ENCODE data around the gene RAB25. TPM values are rescaled to one million over a fixed set of nuclear protein-coding genes. Genes with fewer than 3 reads are reported as not detected.

RAB25 gene
- total RNA-seq, 1 experiment from 2014 or later, result 141 TPM

DNA sequence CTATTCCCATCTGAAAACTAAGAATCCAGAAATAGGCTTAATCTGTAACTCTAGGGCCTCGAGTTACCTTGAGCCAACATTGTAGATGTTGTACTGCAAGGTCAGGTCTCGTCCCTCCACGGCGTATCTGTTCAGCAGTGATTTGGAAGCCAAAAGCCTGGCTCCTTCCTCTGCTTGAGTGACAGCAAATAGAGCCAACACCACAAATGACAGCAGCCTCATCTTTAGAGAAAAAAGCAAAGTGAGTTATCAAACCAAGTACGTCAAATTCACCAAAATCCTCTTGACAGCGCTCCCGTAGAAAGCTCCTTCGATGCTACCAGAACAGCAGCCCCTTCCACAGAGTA, 41.0 kb upstream of the RAB25 start:
- intact Hi-C loops (cut with micrococcal nuclease; ENCODE audit: unreplicated experiment), result loop anchor here (1.0 kb wide), 1 partner anchor 41 kb away; no protein-coding TSS in a partner anchor
- Mint-ChIP-seq H3K27me3 (ENCODE audit: insufficient read depth, unreplicated experiment) (no peaks in the 10 kb centered on the region), H3K27ac (ENCODE audit: unreplicated experiment) (peak overlapping the region; percentile 77), H3K9me3 (ENCODE audit: unreplicated experiment) (no peaks in the 10 kb centered on the region), H3K4me3 (ENCODE audit: unreplicated experiment) (peak overlapping the region; percentile 97), H3K36me3 (ENCODE audit: insufficient read depth, unreplicated experiment) (peaks cover 43% of the 10 kb centered on the region), H3K4me1 (ENCODE audit: low read depth, unreplicated experiment) (peaks cover 14% of the 10 kb centered on the region)
- no peak for DNase-seq
- Histone ChIP-seq H3K4me1 (peaks cover 8% of the 10 kb centered on the region; the same call in 1 of the 2 replicates), H3K36me3 (ENCODE audit: control insufficient read depth, insufficient read depth, low read length) (peaks cover 3% of the 10 kb centered on the region; the same call in 1 of the 2 replicates), H3K27me3 (replicated peaks; ENCODE audit: control insufficient read depth, insufficient read depth, low read length) (no peaks in the 10 kb centered on the region), H3K9me3 (no peaks in the 10 kb centered on the region), H3K4me3 (ENCODE audit: low read depth, low read length) (peak overlapping the region; percentile 95)
- ChIA-PET CTCF (interaction anchor here (0.7 kb wide), 2 partner anchors 16 to 44 kb away, joined by 3 read pairs; no protein-coding TSS in a partner anchor), POLR2A (no interaction called here)
- TF ChIP-seq, protein P1, sequence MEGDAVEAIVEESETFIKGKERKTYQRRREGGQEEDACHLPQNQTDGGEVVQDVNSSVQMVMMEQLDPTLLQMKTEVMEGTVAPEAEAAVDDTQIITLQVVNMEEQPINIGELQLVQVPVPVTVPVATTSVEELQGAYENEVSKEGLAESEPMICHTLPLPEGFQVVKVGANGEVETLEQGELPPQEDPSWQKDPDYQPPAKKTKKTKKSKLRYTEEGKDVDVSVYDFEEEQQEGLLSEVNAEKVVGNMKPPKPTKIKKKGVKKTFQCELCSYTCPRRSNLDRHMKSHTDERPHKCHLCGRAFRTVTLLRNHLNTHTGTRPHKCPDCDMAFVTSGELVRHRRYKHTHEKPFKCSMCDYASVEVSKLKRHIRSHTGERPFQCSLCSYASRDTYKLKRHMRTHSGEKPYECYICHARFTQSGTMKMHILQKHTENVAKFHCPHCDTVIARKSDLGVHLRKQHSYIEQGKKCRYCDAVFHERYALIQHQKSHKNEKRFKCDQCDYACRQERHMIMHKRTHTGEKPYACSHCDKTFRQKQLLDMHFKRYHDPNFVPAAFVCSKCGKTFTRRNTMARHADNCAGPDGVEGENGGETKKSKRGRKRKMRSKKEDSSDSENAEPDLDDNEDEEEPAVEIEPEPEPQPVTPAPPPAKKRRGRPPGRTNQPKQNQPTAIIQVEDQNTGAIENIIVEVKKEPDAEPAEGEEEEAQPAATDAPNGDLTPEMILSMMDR (IDR thresholded peaks at IDR 0.05; ENCODE audit: insufficient read depth in 1 of 2, low read depth in 1 of 2, low read length in 1 of 2, severe bottlenecking in 1 of 2, unreplicated experiment in 1 of 2), result no peak
- TSS peak; percentile 69 for BruUV-seq (replicated peaks)

DNA sequence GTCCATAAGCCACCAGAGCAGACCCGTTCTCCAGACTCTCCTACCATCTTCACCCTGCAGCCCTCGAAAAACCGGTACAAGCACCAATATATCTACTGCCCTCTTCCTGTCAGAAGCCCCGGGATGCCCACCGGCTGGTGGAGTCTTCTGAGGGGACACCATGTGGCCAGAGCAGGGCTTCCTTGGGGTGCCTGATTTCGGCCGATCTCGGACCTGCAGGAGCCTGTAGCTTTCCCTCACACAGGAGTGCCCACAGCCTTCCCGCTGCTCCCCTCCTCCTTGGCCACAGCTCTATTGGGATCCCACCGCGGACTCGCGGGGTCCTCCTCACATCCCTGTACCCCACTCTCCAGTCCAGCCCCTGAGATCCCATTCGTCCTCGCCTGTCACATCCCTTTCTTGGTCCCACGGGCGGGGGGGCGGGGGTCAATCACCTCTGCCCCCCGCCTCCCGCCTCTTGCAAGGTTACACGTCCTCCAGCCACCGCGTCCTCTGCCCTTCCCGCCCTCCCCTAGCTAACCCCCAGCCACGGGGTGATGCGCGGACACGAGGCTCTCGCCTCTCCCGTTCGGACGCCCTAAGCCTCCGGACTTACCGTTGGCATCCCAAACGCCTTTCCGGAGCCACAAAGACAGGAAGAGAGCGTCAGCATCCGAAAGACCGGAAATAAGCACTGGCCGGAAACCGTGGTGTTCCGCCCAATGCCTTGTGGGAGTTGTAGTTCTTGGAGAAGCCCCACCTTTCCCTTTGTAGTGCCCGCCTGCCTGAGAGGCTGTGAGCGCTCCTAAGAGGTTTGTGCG, 40.5 kb upstream of the RAB25 start, which contains the start of gene SSR2:
Gene SSR2 (minus strand): TSS at position 659 of the 800 bp plus-strand sequence. CDS start 784 bp downstream, outside the sequence.
- Histone ChIP-seq H3K27me3 (replicated peaks; ENCODE audit: control insufficient read depth, insufficient read depth, low read length) (no peaks in the 10 kb centered on the region), H3K4me1 (peaks cover 12% of the 10 kb centered on the region; the same call in 1 of the 2 replicates), H3K4me3 (ENCODE audit: low read depth, low read length) (peak within 1 kb of the TSS; percentile 95), H3K9me3 (no peaks in the 10 kb centered on the region), H3K36me3 (ENCODE audit: control insufficient read depth, insufficient read depth, low read length) (peaks cover 3% of the 10 kb centered on the region; the same call in 1 of the 2 replicates)
- Mint-ChIP-seq H3K27ac (ENCODE audit: unreplicated experiment) (peak within 1 kb of the TSS; percentile 77), H3K4me1 (ENCODE audit: low read depth, unreplicated experiment) (peaks cover 14% of the 10 kb centered on the region), H3K27me3 (ENCODE audit: insufficient read depth, unreplicated experiment) (no peaks in the 10 kb centered on the region), H3K36me3 (ENCODE audit: insufficient read depth, unreplicated experiment) (peaks cover 40% of the 10 kb centered on the region), H3K4me3 (ENCODE audit: unreplicated experiment) (peak within 1 kb of the TSS; percentile 97), H3K9me3 (ENCODE audit: unreplicated experiment) (no peaks in the 10 kb centered on the region)
- intact Hi-C loops (cut with micrococcal nuclease; ENCODE audit: unreplicated experiment), result loop anchor here (1.0 kb wide), 2 partner anchors 34 to 41 kb away; partner anchors contain the start of gene LAMTOR2
- peak; percentile 88 to 90 for DNase-seq
- POLR2A ChIA-PET, result no interaction called here
- BruUV-seq (replicated peaks), result no TSS peak
- CTCF ChIA-PET, result interaction anchor here (0.7 to 1.1 kb wide), 4 partner anchors 12 to 110 kb away, joined by 3 to 10 read pairs (median 3); no protein-coding TSS in a partner anchor
- TF ChIP-seq, protein P1 (IDR thresholded peaks at IDR 0.05; ENCODE audit: insufficient read depth in 1 of 2, low read depth in 1 of 2, low read length in 1 of 2, severe bottlenecking in 1 of 2, unreplicated experiment in 1 of 2), result no peak

DNA sequence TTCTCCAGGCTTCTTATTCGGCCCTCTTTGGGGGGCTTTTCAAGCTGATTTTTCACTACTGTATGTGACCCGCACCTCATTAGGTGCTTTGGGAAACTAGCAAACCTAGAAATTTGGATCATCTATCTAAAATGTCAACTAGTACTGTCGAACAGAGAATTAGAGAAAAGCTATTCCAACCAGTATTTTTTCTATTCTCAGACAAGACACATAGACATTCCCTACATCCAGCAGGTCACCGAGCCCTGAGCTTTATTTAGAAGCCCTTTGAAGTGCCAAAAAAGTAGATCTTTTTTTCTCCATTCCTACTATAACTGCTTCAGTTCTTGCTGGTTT, 39.9 kb upstream of the RAB25 start:
- H3K4me3 Mint-ChIP-seq (ENCODE audit: unreplicated experiment), result peak overlapping the region; percentile 97
- intact Hi-C loops (cut with micrococcal nuclease; ENCODE audit: unreplicated experiment), result loop anchor here (1.0 kb wide), 1 partner anchor 33 kb away; the partner anchor contains the start of gene LAMTOR2
- DNase-seq, result no peak
- no peaks in the 10 kb centered on the region for H3K9me3 ChIP-seq
- H3K36me3 Mint-ChIP-seq (ENCODE audit: insufficient read depth, unreplicated experiment), result peaks cover 36% of the 10 kb centered on the region
- no peaks in the 10 kb centered on the region for H3K9me3 Mint-ChIP-seq (ENCODE audit: unreplicated experiment)
- CTCF ChIA-PET, result interaction anchor here (1.0 to 1.1 kb wide), 2 partner anchors 13 to 109 kb away, joined by 3 to 10 read pairs; no protein-coding TSS in a partner anchor
- TF ChIP-seq, protein P1 (IDR thresholded peaks at IDR 0.05; ENCODE audit: insufficient read depth in 1 of 2, low read depth in 1 of 2, low read length in 1 of 2, severe bottlenecking in 1 of 2, unreplicated experiment in 1 of 2), result no peak
- peaks cover 3% of the 10 kb centered on the region; the same call in 1 of the 2 replicates for H3K36me3 ChIP-seq (ENCODE audit: control insufficient read depth, insufficient read depth, low read length)
- H3K4me3 ChIP-seq (ENCODE audit: low read depth, low read length), result peak overlapping the region; percentile 95
- no peaks in the 10 kb centered on the region for H3K27me3 ChIP-seq (replicated peaks; ENCODE audit: control insufficient read depth, insufficient read depth, low read length)
- no TSS peak for BruUV-seq (replicated peaks)
- H3K4me1 Mint-ChIP-seq (ENCODE audit: low read depth, unreplicated experiment), result peaks cover 14% of the 10 kb centered on the region
- peak overlapping the region; percentile 77 for H3K27ac Mint-ChIP-seq (ENCODE audit: unreplicated experiment)
- no peaks in the 10 kb centered on the region for H3K27me3 Mint-ChIP-seq (ENCODE audit: insufficient read depth, unreplicated experiment)
- POLR2A ChIA-PET, result no interaction called here
- peaks cover 14% of the 10 kb centered on the region for H3K4me1 ChIP-seq

All from Caco-2 (cell line).